Spinal cord (tissue), 10 donors: ENCODE measurements around the gene CKLF. TPM values are rescaled to one million over a fixed set of nuclear protein-coding genes. Genes with fewer than 3 reads are reported as not detected.
A peak's percentile ranks its signal among the peaks of the same experiment; 100 is the strongest.

Experiments
- DNase-seq, 6 donors: peaks; one replicate each; pipeline versions ENCODE4 v3.0.0 to v3.0.0-alpha.2; 2013 to 2015; ENCODE audit warnings: low spot score in 6 of 6, low read depth in 4 of 6
- H3K27ac ChIP-seq: one replicate; pipeline ENCODE4 v1.5.1; 2013; ENCODE audit warnings: low read depth, low read length, control low read depth
- H3K27me3 ChIP-seq: one replicate; pipeline ENCODE4 v1.6.1; 2013; ENCODE audit warnings: low read length; ENCODE audit not compliant: control insufficient read depth, insufficient read depth
- H3K36me3 ChIP-seq: one replicate; pipeline ENCODE4 v1.6.1; 2013; ENCODE audit warnings: low read length; ENCODE audit not compliant: control insufficient read depth, insufficient read depth
- H3K4me1 ChIP-seq: one replicate; pipeline ENCODE4 v1.6.1; 2013; ENCODE audit warnings: low read length; ENCODE audit not compliant: control insufficient read depth, insufficient read depth
- H3K4me3 ChIP-seq: one replicate; pipeline ENCODE4 v1.5.1; 2013; ENCODE audit warnings: low read depth, low read length, control low read depth
- H3K9me3 ChIP-seq: one replicate; pipeline ENCODE4 v1.6.1; 2013; ENCODE audit warnings: low read length; ENCODE audit not compliant: control insufficient read depth, insufficient read depth
- WGBS: methylation state at CpG from one replicate; pipeline ENCODE4 v1.1.5; 2013; ENCODE audit warnings: missing lambda C conversion rate; ENCODE audit not compliant: insufficient coverage; 5-methylcytosine and 5-hydroxymethylcytosine counted together
- polyA plus RNA-seq, 2 donors: library from polyadenylated mRNA; unstranded; fragments of 120-200 nt; gene quantifications; one replicate each; pipeline ENCODE4 v1.2.1, GENCODE V29; 2013; ENCODE audit not compliant: insufficient read length in 2 of 2
- total RNA-seq, 2 donors: library from RNA; depleted of rRNA in 1 of 2; stranded (reverse); fragments of 120-200 nt in 1 of 2; fragments of >200 nt in 1 of 2; gene quantifications; one replicate each; pipeline versions ENCODE4 v1.2.3 to v1.2.4, GENCODE V29; 2013 to 2014
- donor health status: healthy.

The CKLF gene
- total and polyA plus RNA-seq, 4 donors: 38.1 to 65.1 (median 40.7) TPM

- Histone ChIP-seq H3K9me3 (no peaks in the 10 kb centered on the region), H3K4me3 (no peak overlapping the region), H3K27me3 (no peaks in the 10 kb centered on the region), H3K27ac (peak overlapping the region; percentile 96), H3K36me3 (peaks cover 16% of the 10 kb centered on the region), H3K4me1 (peaks cover 45% of the 10 kb centered on the region)
- WGBS: no CpG with 5 or more reads among the region's 6 CpGs
- peak in 2 of 6 donors; percentile 15 to 32 for DNase-seq
Observed at GRCh38 chr16:66551348-66551759, 1.0 kb upstream of the CKLF start.

GRCh38 chr16:66551788-66552285 is 539 bp upstream of the CKLF start:
- Histone ChIP-seq H3K4me1 (peaks cover 45% of the 10 kb centered on the region), H3K27me3 (no peaks in the 10 kb centered on the region), H3K27ac (peak overlapping the region; percentile 96), H3K9me3 (no peaks in the 10 kb centered on the region), H3K36me3 (peaks cover 13% of the 10 kb centered on the region), H3K4me3 (peak overlapping the region; percentile 88)
- DNase-seq: no peak
- WGBS: 41% methylated on average over 5 of the region's 8 CpGs

GRCh38 chr16:66553223-66553622 is 847 bp downstream of the CKLF start:
- 56% methylated on average over 4 of the region's 8 CpGs for WGBS
- H3K4me3 ChIP-seq: peak overlapping the region; percentile 88
- H3K27ac ChIP-seq: no peak overlapping the region
- H3K4me1 ChIP-seq: peaks cover 39% of the 10 kb centered on the region
- H3K9me3 ChIP-seq: no peaks in the 10 kb centered on the region
- DNase-seq: no peak
- peaks cover 3% of the 10 kb centered on the region for H3K36me3 ChIP-seq
- no peaks in the 10 kb centered on the region for H3K27me3 ChIP-seq

GRCh38 chr16:66554021-66554420 is 1.6 kb downstream of the CKLF start:
- no peak for DNase-seq
- Histone ChIP-seq H3K9me3 (no peaks in the 10 kb centered on the region), H3K27me3 (no peaks in the 10 kb centered on the region), H3K27ac (no peak overlapping the region), H3K4me3 (no peak overlapping the region), H3K4me1 (peaks cover 34% of the 10 kb centered on the region), H3K36me3 (no peaks in the 10 kb centered on the region)
- 100% methylated on average over 2 of the region's 3 CpGs for WGBS

GRCh38 chr16:66554495-66554894 is 2.1 kb downstream of the CKLF start:
- no peaks in the 10 kb centered on the region for H3K9me3 ChIP-seq
- H3K36me3 ChIP-seq: no peaks in the 10 kb centered on the region
- no peak for DNase-seq
- H3K27ac ChIP-seq: no peak overlapping the region
- peaks cover 29% of the 10 kb centered on the region for H3K4me1 ChIP-seq
- no peaks in the 10 kb centered on the region for H3K27me3 ChIP-seq
- WGBS: 97% methylated on average over 5 of the region's 6 CpGs
- no peak overlapping the region for H3K4me3 ChIP-seq

DNA sequence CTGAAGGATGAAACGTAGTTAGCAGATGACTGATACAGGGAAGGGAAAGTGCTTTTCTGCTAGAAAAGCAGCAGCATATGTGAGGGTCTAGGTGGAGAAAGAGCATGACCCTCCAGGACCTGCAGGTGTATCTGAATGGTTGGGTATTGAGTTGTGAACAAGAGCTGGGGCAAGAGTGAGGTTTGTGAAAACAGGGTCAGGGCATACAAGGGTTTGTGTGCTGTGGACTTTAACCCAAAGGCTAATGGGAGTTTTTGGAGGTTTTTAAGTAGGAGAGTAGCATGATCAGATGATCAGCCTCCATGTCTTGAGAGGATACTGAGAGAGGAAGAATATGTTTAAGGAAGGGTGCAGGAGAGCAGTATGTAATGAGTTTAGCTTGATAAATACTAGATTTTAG is 7.7 kb downstream of the CKLF start:
- Histone ChIP-seq H3K36me3 (peaks cover 8% of the 10 kb centered on the region), H3K4me1 (no peaks in the 10 kb centered on the region), H3K4me3 (no peak overlapping the region), H3K27me3 (no peaks in the 10 kb centered on the region), H3K27ac (no peak overlapping the region), H3K9me3 (no peaks in the 10 kb centered on the region)
- WGBS: 75% methylated on average over 1 of the region's 1 CpG
- DNase-seq: no peak

DNA sequence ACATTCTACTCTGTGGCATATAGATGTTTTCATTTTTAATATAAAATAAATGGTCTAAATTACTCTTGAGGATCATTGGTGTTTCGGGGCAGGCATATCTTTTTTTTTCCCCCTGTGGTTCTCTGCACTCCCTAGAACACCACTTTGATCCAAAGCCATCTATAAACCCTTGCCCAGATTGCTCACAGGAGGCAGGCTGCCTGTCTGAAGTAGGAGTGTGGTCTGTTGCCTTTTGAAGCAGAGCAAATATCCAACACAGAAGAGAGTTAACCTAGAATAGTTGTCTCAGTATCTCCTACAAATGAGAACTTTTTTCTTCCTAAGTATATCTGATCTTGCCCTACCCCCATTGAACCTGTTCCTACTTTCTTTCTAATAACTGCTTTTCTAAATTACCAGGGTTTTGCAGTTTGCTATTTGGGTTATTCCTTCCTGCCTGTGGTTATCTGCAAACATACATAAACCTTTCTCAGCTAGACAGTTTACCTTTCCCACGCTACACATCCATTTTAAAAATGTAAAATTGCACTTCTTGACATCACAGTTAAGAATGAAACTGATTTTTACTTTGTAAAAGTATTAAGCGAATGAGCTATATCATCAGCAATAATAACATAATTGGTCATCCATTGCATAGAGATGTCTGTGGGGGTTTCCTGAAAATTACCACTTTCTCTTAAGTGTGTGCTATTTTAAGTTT is 9.2 kb downstream of the CKLF start:
- no peaks in the 10 kb centered on the region for H3K4me1 ChIP-seq
- peaks cover 15% of the 10 kb centered on the region for H3K36me3 ChIP-seq
- no peaks in the 10 kb centered on the region for H3K27me3 ChIP-seq
- no CpG with 5 or more reads among the region's 3 CpGs for WGBS
- no peak overlapping the region for H3K4me3 ChIP-seq
- no peak for DNase-seq
- H3K27ac ChIP-seq: no peak overlapping the region
- H3K9me3 ChIP-seq: no peaks in the 10 kb centered on the region

- Histone ChIP-seq H3K4me3 (no peak overlapping the region), H3K36me3 (peaks cover 19% of the 10 kb centered on the region), H3K27ac (no peak overlapping the region), H3K27me3 (no peaks in the 10 kb centered on the region), H3K4me1 (no peaks in the 10 kb centered on the region), H3K9me3 (peaks cover 1% of the 10 kb centered on the region)
- DNase-seq: no peak
- WGBS: no CpG with 5 or more reads among the region's 1 CpG
Observed at GRCh38 chr16:66562409-66562808, 10.0 kb downstream of the CKLF start.

DNA sequence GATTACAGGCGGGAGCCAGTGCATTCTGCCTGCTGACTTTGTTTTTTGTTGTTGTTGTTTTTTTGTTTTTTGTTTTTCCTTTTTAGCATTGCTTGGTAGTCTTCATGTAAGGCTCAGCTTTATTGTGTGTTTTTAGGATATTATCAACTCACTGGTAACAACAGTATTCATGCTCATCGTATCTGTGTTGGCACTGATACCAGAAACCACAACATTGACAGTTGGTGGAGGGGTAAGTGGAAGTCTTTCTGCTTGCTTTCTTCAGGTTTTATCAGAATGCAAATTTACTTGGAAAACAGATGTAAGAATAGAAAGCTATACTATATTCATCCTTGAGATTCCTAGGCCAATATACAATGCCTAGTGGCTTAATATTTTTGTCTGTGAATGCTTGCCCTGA is 10.6 kb downstream of the CKLF start:
- WGBS: no CpG with 5 or more reads among the region's 2 CpGs
- no peak overlapping the region for H3K27ac ChIP-seq
- no peaks in the 10 kb centered on the region for H3K4me1 ChIP-seq
- H3K36me3 ChIP-seq: peaks cover 19% of the 10 kb centered on the region
- H3K4me3 ChIP-seq: no peak overlapping the region
- H3K9me3 ChIP-seq: peaks cover 1% of the 10 kb centered on the region
- DNase-seq: no peak
- no peaks in the 10 kb centered on the region for H3K27me3 ChIP-seq
